Uterus (tissue), 2 donors: Measurements from ENCODE around the gene G0S2.
A peak's percentile ranks its signal among the peaks of the same experiment; 100 is the strongest.

Source experiments
- CTCF ChIP-seq, 4 experiments: fragments of 200-600 bp in 2 of 4; fragments of 450-650 bp in 2 of 4; sonication (generic) in 2 of 4; IDR thresholded peaks; one replicate each; pipeline ENCODE4 v1.5.1; 2016 to 2019; ENCODE audit warnings: antibody characterized with exemption in 4 of 4, mild to moderate bottlenecking in 2 of 4, moderate library complexity in 1 of 4
- POLR2A ChIP-seq, 2 donors: fragments of 450-650 bp; IDR thresholded peaks; one replicate each; pipeline ENCODE4 v1.6.1; 2016; ENCODE audit warnings: antibody characterized with exemption in 2 of 2, mild to moderate bottlenecking in 1 of 2, moderate library complexity in 1 of 2

- no peak for TF ChIP-seq POLR2A (IDR thresholded peaks at IDR 0.05)
- peak; percentile 72 to 86 (median 78) for TF ChIP-seq CTCF (IDR thresholded peaks at IDR 0.05)
Measured at GRCh38 chr1:209692745-209693504, 17.7 kb downstream of the G0S2 start.
